ENCODE results near the gene MESP2. TPM values are rescaled to one million over a fixed set of nuclear protein-coding genes. Genes with fewer than 3 reads are reported as not detected.
"Not testable (repeated sequence)": the region's sequence is repeated elsewhere in the genome, so short reads cannot be mapped to it uniquely, and the experiment has no call there.

The MESP2 gene
- total RNA-seq, 1 experiment from 2014 or later = 1.1 TPM

- ATAC-seq = no peak
- in situ Hi-C loops (cut with HindIII; ENCODE audit: low pct_unique_long_range_greater_than_20kb, low sequenced_read_pairs) (no loop called here), intact Hi-C loops (cut with micrococcal nuclease; ENCODE audit: unreplicated experiment) (no loop called here)
- no peak overlapping the region for H3K27ac ChIP-seq (ENCODE audit: low read length)
- no peak for TF ChIP-seq TCF7L2 (IDR thresholded peaks at IDR 0.05; ENCODE audit: low read depth, low read length)
- no peak for TF ChIP-seq SIN3A (IDR thresholded peaks at IDR 0.05; ENCODE audit: borderline replicate concordance, insufficient read depth, low read depth, low read length)
- TF ChIP-seq CTCF (IDR thresholded peaks at IDR 0.05) = no peak
- TF ChIP-seq POLR2AphosphoS5 (IDR thresholded peaks at IDR 0.05; ENCODE audit: low read depth, low read length) = no peak
- no peak for TF ChIP-seq REST (IDR thresholded peaks at IDR 0.05; ENCODE audit: insufficient read depth in 1 of 2, low read depth in 2 of 2, low read length in 1 of 2)
- H3K9me3 ChIP-seq (ENCODE audit: control insufficient read depth, insufficient read depth, low read depth, low read length) = no peaks in the 10 kb centered on the region
- H3K4me3 ChIP-seq (ENCODE audit: low read depth in 2 of 2, low read length in 2 of 2) = no peak overlapping the region
- POLR2A ChIA-PET = no interaction called here
- H3K36me3 ChIP-seq (ENCODE audit: control insufficient read depth, insufficient read depth, low read length) = no peaks in the 10 kb centered on the region; the same call in 1 of the 2 replicates
- peaks cover 21% of the 10 kb centered on the region for H3K4me1 ChIP-seq (ENCODE audit: control insufficient read depth, insufficient read depth, low read length)
- BruUV-seq (replicated peaks) = no TSS peak
- CTCF ChIA-PET = no interaction called here
- no peak for DNase-seq (ENCODE audit: low read depth, low spot score)
- H3K27me3 ChIP-seq (ENCODE audit: control insufficient read depth, insufficient read depth, low read length) = no peaks in the 10 kb centered on the region
Measured at GRCh38 chr15:89785774-89786140, 9.6 kb downstream of the MESP2 start.

- POLR2A ChIA-PET = no interaction called here
- H3K27me3 ChIP-seq (ENCODE audit: control insufficient read depth, insufficient read depth, low read length) = no peaks in the 10 kb centered on the region
- no peak overlapping the region for H3K27ac ChIP-seq (ENCODE audit: low read length)
- intact Hi-C loops (cut with micrococcal nuclease; ENCODE audit: unreplicated experiment) = no loop called here
- CTCF ChIA-PET = no interaction called here
- DNase-seq (ENCODE audit: low read depth, low spot score) (no peak), ATAC-seq (no peak)
- H3K4me1 ChIP-seq (ENCODE audit: control insufficient read depth, insufficient read depth, low read length) = peaks cover 13% of the 10 kb centered on the region
- no peak overlapping the region for H3K4me3 ChIP-seq (ENCODE audit: low read depth in 2 of 2, low read length in 2 of 2)
- no peaks in the 10 kb centered on the region; the same call in 1 of the 2 replicates for H3K36me3 ChIP-seq (ENCODE audit: control insufficient read depth, insufficient read depth, low read length)
- no peak for TF ChIP-seq TCF7L2 (IDR thresholded peaks at IDR 0.05; ENCODE audit: low read depth, low read length)
- TF ChIP-seq POLR2AphosphoS5 (IDR thresholded peaks at IDR 0.05; ENCODE audit: low read depth, low read length) = no peak
- TF ChIP-seq REST (IDR thresholded peaks at IDR 0.05; ENCODE audit: insufficient read depth in 1 of 2, low read depth in 2 of 2, low read length in 1 of 2) = no peak
- TF ChIP-seq SIN3A (IDR thresholded peaks at IDR 0.05; ENCODE audit: borderline replicate concordance, insufficient read depth, low read depth, low read length) = no peak
- no peak for TF ChIP-seq CTCF (IDR thresholded peaks at IDR 0.05)
- no TSS peak for BruUV-seq (replicated peaks)
- H3K9me3 ChIP-seq (ENCODE audit: control insufficient read depth, insufficient read depth, low read depth, low read length) = no peaks in the 10 kb centered on the region
- in situ Hi-C loops (cut with HindIII; ENCODE audit: low pct_unique_long_range_greater_than_20kb, low sequenced_read_pairs) = no loop called here
Measured at GRCh38 chr15:89787944-89788343, 11.8 kb downstream of the MESP2 start.

GRCh38 chr15:89788585-89788984 lies 12.5 kb downstream of the MESP2 start:
- H3K27me3 ChIP-seq (ENCODE audit: control insufficient read depth, insufficient read depth, low read length); H3K27ac ChIP-seq (ENCODE audit: low read length); H3K4me3 ChIP-seq (ENCODE audit: low read depth in 2 of 2, low read length in 2 of 2); H3K36me3 ChIP-seq (ENCODE audit: control insufficient read depth, insufficient read depth, low read length); CTCF ChIA-PET; in situ Hi-C loops (cut with HindIII; ENCODE audit: low pct_unique_long_range_greater_than_20kb, low sequenced_read_pairs); intact Hi-C loops (cut with micrococcal nuclease; ENCODE audit: unreplicated experiment); BruUV-seq (replicated peaks); DNase-seq (ENCODE audit: low read depth, low spot score); H3K9me3 ChIP-seq (ENCODE audit: control insufficient read depth, insufficient read depth, low read depth, low read length); ATAC-seq; POLR2A ChIA-PET; H3K4me1 ChIP-seq (ENCODE audit: control insufficient read depth, insufficient read depth, low read length): not testable (repeated sequence)
